ENCODE measurements around the gene NEURL1. TPM values are rescaled to one million over a fixed set of nuclear protein-coding genes. Genes with fewer than 3 reads are reported as not detected.

NEURL1 gene
- total and polyA plus RNA-seq, 12 donors = 0.18 to 12.5 (median 2.3) TPM; not detected in 3

GRCh38 chr10:103582331-103583123 is 89.0 kb downstream of the NEURL1 start:
- Histone ChIP-seq H3K4me3 (no peak overlapping the region), H3K27ac (no peak overlapping the region), H3K27me3 (peaks cover 5% of the 10 kb centered on the region), H3K4me1 (replicated peaks in 1 of 2) (no peaks in the 10 kb centered on the region), H3K36me3 (replicated peaks in 1 of 2) (no peaks in the 10 kb centered on the region), H3K9me3 (replicated peaks in 1 of 3) (no peaks in the 10 kb centered on the region)
- 81 to 86% (median 82%) methylated on average over 13 of the region's 13 CpGs for WGBS, 4 donors
- no peak for DNase-seq
- intact Hi-C loops (cut with DNase I) = no loop called here
- TF ChIP-seq POLR2A (IDR thresholded peaks at IDR 0.05) (no peak), CTCF (IDR thresholded peaks at IDR 0.05) (no peak)

GRCh38 chr10:103583871-103584215 is 90.3 kb downstream of the NEURL1 start:
- H3K36me3 ChIP-seq (replicated peaks in 1 of 2) = no peaks in the 10 kb centered on the region
- 77 to 87% (median 78%) methylated on average over 8 of the region's 8 CpGs for WGBS, 4 donors
- intact Hi-C loops (cut with DNase I) = no loop called here
- peak overlapping the region in 1 of 4 donors; percentile 52 for H3K4me3 ChIP-seq
- TF ChIP-seq CTCF (IDR thresholded peaks at IDR 0.05) (no peak), POLR2A (IDR thresholded peaks at IDR 0.05) (no peak)
- peaks cover 5% of the 10 kb centered on the region for H3K27me3 ChIP-seq
- H3K4me1 ChIP-seq (replicated peaks in 1 of 2) = no peaks in the 10 kb centered on the region
- no peaks in the 10 kb centered on the region for H3K9me3 ChIP-seq (replicated peaks in 1 of 3)
- H3K27ac ChIP-seq = no peak overlapping the region
- no peak for DNase-seq

GRCh38 chr10:103584216-103585010 is 90.9 kb downstream of the NEURL1 start:
- Histone ChIP-seq H3K9me3 (replicated peaks in 1 of 3) (no peaks in the 10 kb centered on the region), H3K27ac (peak overlapping the region in 1 of 5 donors; percentile 5), H3K36me3 (replicated peaks in 1 of 2) (no peaks in the 10 kb centered on the region), H3K4me1 (replicated peaks in 1 of 2) (no peaks in the 10 kb centered on the region), H3K4me3 (peak overlapping the region in 1 of 4 donors; percentile 52), H3K27me3 (peaks cover 5% of the 10 kb centered on the region)
- DNase-seq = no peak
- 7 to 16% (median 12%) methylated on average over 12 to 111 of the region's 111 CpGs for WGBS, 4 donors
- no peak for TF ChIP-seq POLR2A (IDR thresholded peaks at IDR 0.05)
- TF ChIP-seq CTCF (IDR thresholded peaks at IDR 0.05) = no peak
- intact Hi-C loops (cut with DNase I) = no loop called here

- intact Hi-C loops (cut with DNase I) = no loop called here
- H3K9me3 ChIP-seq (replicated peaks in 1 of 3) = no peaks in the 10 kb centered on the region
- H3K27ac ChIP-seq = no peak overlapping the region
- WGBS, 4 donors = 62 to 100% (median 80%) methylated on average over 4 to 32 of the region's 32 CpGs
- H3K27me3 ChIP-seq = peaks cover 5% of the 10 kb centered on the region
- no peaks in the 10 kb centered on the region for H3K36me3 ChIP-seq (replicated peaks in 1 of 2)
- TF ChIP-seq CTCF (IDR thresholded peaks at IDR 0.05) = no peak
- TF ChIP-seq POLR2A (IDR thresholded peaks at IDR 0.05) = no peak
- H3K4me1 ChIP-seq (replicated peaks in 1 of 2) = no peaks in the 10 kb centered on the region
- no peak for DNase-seq
- peak overlapping the region in 1 of 4 donors; percentile 52 for H3K4me3 ChIP-seq
These were observed 91.5 kb downstream of the NEURL1 start for GRCh38 chr10:103585011-103585405.
